WTC11 (cell line): ENCODE measurements around the gene TMF1. TPM values are rescaled to one million over a fixed set of nuclear protein-coding genes. Genes with fewer than 3 reads are reported as not detected.

Source experiments
- ATAC-seq: fragments of 200-7000 bp; cut with Tn5 transposase; 2 replicates; pipeline ENCODE4 v1.10.0; 2021; ENCODE audit warnings: mild to moderate bottlenecking, moderate library complexity
- CTCF ChIA-PET: fragments of 300-600 bp; sonication (Branson Sonifier 250); formaldehyde crosslinking; loops from one replicate; lab custom pipeline; 2021; ENCODE audit warnings: antibody characterized with exemption; lab: Charles Lee
- POLR2A ChIA-PET: fragments of 350-600 bp; sonication (Branson Sonifier 250); formaldehyde crosslinking; loops from one replicate; lab custom pipeline; 2021; ENCODE audit warnings: antibody characterized with exemption; lab: Charles Lee
- DNase-seq: peaks from one replicate; pipeline ENCODE4 v3.0.0; 2021; ENCODE audit warnings: low spot score
- H3K27ac Mint-ChIP-seq: 2 replicates; pipeline ENCODE4 v1.8.0; 2021; ENCODE audit warnings: mixed read lengths
- H3K27me3 Mint-ChIP-seq: 2 replicates; pipeline ENCODE4 v1.8.0; 2021; ENCODE audit warnings: low read depth, mild to moderate bottlenecking, moderate library complexity, mixed read lengths
- H3K36me3 Mint-ChIP-seq: 2 replicates; pipeline ENCODE4 v1.8.0; 2021; ENCODE audit warnings: mixed read lengths
- H3K4me1 Mint-ChIP-seq: 2 replicates; pipeline ENCODE4 v1.8.0; 2022; ENCODE audit warnings: mixed read lengths
- H3K4me3 Mint-ChIP-seq: 2 replicates; pipeline ENCODE4 v1.8.0; 2021; ENCODE audit warnings: mild to moderate bottlenecking, moderate library complexity, mixed read lengths
- H3K9me3 Mint-ChIP-seq: 2 replicates; pipeline ENCODE4 v1.8.0; 2021; ENCODE audit warnings: mixed read lengths
- ATF1 ChIP-seq: sonication (generic); formaldehyde crosslinking; IDR thresholded peaks from 2 replicates; pipeline ENCODE4 v1.8.1; 2023; ENCODE audit warnings: mild to moderate bottlenecking, moderate library complexity, missing genetic modification reagents
- CBFB ChIP-seq: sonication (generic); formaldehyde crosslinking; IDR thresholded peaks from 2 replicates; pipeline ENCODE4 v1.8.1; 2022; ENCODE audit warnings: mild to moderate bottlenecking, low read depth, missing genetic modification reagents
- EMX1 ChIP-seq: fragments of 250-450 bp; sonication (Bioruptor Pico); IDR thresholded peaks from 2 replicates; pipeline ENCODE4 v1.8.0; 2021; ENCODE audit warnings: mild to moderate bottlenecking
- ETV6 ChIP-seq: sonication (generic); formaldehyde crosslinking; IDR thresholded peaks from 2 replicates; pipeline ENCODE4 v1.8.1; 2022; ENCODE audit warnings: mild to moderate bottlenecking, missing genetic modification reagents
- FOXP1 ChIP-seq: sonication (generic); formaldehyde crosslinking; IDR thresholded peaks from 2 replicates; pipeline ENCODE4 v1.8.0; 2022; ENCODE audit warnings: missing genetic modification reagents, mild to moderate bottlenecking, moderate library complexity, borderline replicate concordance
- MXD4 ChIP-seq: fragments of 250-450 bp; sonication (Bioruptor Pico); IDR thresholded peaks from 2 replicates; pipeline ENCODE4 v1.8.0; 2021; ENCODE audit warnings: mild to moderate bottlenecking, moderate library complexity, borderline replicate concordance
- NFYB ChIP-seq: sonication (generic); formaldehyde crosslinking; conservative IDR thresholded peaks from 2 replicates; pipeline ENCODE4 v1.8.0; 2022; ENCODE audit warnings: low read depth, missing genetic modification reagents
- NR3C1 ChIP-seq: sonication (generic); formaldehyde crosslinking; conservative IDR thresholded peaks from 2 replicates; pipeline ENCODE4 v1.8.1; 2023; ENCODE audit warnings: low read depth, mild to moderate bottlenecking, missing genetic modification reagents
- SMAD3 ChIP-seq: sonication (generic); formaldehyde crosslinking; IDR thresholded peaks from 2 replicates; pipeline ENCODE4 v1.8.0; 2022; ENCODE audit warnings: missing genetic modification reagents, mild to moderate bottlenecking, borderline replicate concordance
- TCF7 ChIP-seq: sonication (generic); formaldehyde crosslinking; IDR thresholded peaks from 2 replicates; pipeline ENCODE4 v1.8.0; 2022; ENCODE audit warnings: mild to moderate bottlenecking, low read depth, missing genetic modification reagents, moderate library complexity
- TEAD4 ChIP-seq: sonication (generic); formaldehyde crosslinking; IDR thresholded peaks from 2 replicates; pipeline ENCODE4 v1.8.0; 2022; ENCODE audit warnings: mild to moderate bottlenecking, missing genetic modification reagents
- ZNF232 ChIP-seq: sonication (generic); formaldehyde crosslinking; IDR thresholded peaks from 2 replicates; pipeline ENCODE4 v1.8.0; 2022; ENCODE audit warnings: mild to moderate bottlenecking, missing genetic modification reagents
- ZNF396 ChIP-seq: fragments of 250-450 bp; sonication (Bioruptor Pico); IDR thresholded peaks from 2 replicates; pipeline ENCODE4 v1.8.0; 2021; ENCODE audit warnings: mild to moderate bottlenecking, moderate library complexity, borderline replicate concordance
- ZNF416 ChIP-seq: fragments of 250-450 bp; sonication (Bioruptor Pico); IDR thresholded peaks from 2 replicates; pipeline ENCODE4 v1.9.0; 2021; ENCODE audit warnings: mild to moderate bottlenecking, inconsistent platforms
- total RNA-seq: library from RNA; stranded (reverse); gene quantifications from 3 replicates; pipeline ENCODE4 v1.2.3, GENCODE V29; 2021
- TF ChIP-seq, protein P1 (sequence below): sonication (generic); formaldehyde crosslinking; IDR thresholded peaks from 2 replicates; pipeline ENCODE4 v1.8.1; 2022; ENCODE audit warnings: mild to moderate bottlenecking, missing genetic modification reagents, moderate library complexity, borderline replicate concordance
- TF ChIP-seq, protein P2 (sequence below): sonication (generic); formaldehyde crosslinking; IDR thresholded peaks from 2 replicates; pipeline ENCODE4 v1.8.0; 2023; ENCODE audit warnings: missing genetic modification reagents, mild to moderate bottlenecking, borderline replicate concordance
- TF ChIP-seq, protein P3 (sequence below): sonication (generic); formaldehyde crosslinking; IDR thresholded peaks from 2 replicates; pipeline ENCODE4 v1.8.1; 2023; ENCODE audit warnings: mild to moderate bottlenecking, missing genetic modification reagents
- TF ChIP-seq, protein P4 (sequence below): sonication (generic); formaldehyde crosslinking; IDR thresholded peaks from 2 replicates; pipeline ENCODE4 v1.8.1; 2023; ENCODE audit warnings: mild to moderate bottlenecking, moderate library complexity, missing genetic modification reagents
- TF ChIP-seq, protein P5 (sequence below): fragments of 250-450 bp; sonication (Bioruptor Pico); conservative IDR thresholded peaks from 2 replicates; pipeline ENCODE4 v1.9.0; 2021; ENCODE audit warnings: mild to moderate bottlenecking
- TF ChIP-seq, protein P6 (sequence below): sonication (generic); formaldehyde crosslinking; IDR thresholded peaks from 2 replicates; pipeline ENCODE4 v1.8.0; 2022; ENCODE audit warnings: missing genetic modification reagents

TMF1 gene
- total RNA-seq, 1 experiment from 2014 or later = 23.9 TPM

DNA sequence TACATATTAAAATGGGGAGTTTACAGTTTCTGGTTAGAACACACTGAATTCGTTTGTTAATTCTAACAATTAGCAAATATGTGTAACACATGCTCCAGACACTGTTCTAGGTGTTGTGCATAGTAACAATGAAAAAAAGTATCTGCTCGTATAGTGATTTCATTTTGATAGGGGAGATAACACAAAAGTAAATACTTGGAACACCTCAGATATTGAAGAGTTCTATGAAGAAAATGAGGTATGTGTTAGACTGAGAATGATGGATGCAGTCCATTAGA lies 6.8 kb upstream of the TMF1 start:
- H3K27me3 Mint-ChIP-seq = no peaks in the 10 kb centered on the region
- ChIA-PET POLR2A (no interaction called here), CTCF (interaction anchor here (0.5 kb wide), 1 partner anchor 35 kb away, joined by 3 read pairs; no protein-coding TSS in a partner anchor)
- TF ChIP-seq, protein P1, sequence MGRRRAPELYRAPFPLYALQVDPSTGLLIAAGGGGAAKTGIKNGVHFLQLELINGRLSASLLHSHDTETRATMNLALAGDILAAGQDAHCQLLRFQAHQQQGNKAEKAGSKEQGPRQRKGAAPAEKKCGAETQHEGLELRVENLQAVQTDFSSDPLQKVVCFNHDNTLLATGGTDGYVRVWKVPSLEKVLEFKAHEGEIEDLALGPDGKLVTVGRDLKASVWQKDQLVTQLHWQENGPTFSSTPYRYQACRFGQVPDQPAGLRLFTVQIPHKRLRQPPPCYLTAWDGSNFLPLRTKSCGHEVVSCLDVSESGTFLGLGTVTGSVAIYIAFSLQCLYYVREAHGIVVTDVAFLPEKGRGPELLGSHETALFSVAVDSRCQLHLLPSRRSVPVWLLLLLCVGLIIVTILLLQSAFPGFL = no peak
- TF ChIP-seq ETV6 (CRISPR knock-in tag) (no peak), ATF1 (no peak), SMAD3 (CRISPR knock-in tag) (no peak), NR3C1 (CRISPR knock-in tag) (no peak), ZNF416 (CRISPR knock-in tag) (no peak), ZNF232 (CRISPR knock-in tag) (no peak), NFYB (CRISPR knock-in tag) (no peak)
- TF ChIP-seq, protein P2, sequence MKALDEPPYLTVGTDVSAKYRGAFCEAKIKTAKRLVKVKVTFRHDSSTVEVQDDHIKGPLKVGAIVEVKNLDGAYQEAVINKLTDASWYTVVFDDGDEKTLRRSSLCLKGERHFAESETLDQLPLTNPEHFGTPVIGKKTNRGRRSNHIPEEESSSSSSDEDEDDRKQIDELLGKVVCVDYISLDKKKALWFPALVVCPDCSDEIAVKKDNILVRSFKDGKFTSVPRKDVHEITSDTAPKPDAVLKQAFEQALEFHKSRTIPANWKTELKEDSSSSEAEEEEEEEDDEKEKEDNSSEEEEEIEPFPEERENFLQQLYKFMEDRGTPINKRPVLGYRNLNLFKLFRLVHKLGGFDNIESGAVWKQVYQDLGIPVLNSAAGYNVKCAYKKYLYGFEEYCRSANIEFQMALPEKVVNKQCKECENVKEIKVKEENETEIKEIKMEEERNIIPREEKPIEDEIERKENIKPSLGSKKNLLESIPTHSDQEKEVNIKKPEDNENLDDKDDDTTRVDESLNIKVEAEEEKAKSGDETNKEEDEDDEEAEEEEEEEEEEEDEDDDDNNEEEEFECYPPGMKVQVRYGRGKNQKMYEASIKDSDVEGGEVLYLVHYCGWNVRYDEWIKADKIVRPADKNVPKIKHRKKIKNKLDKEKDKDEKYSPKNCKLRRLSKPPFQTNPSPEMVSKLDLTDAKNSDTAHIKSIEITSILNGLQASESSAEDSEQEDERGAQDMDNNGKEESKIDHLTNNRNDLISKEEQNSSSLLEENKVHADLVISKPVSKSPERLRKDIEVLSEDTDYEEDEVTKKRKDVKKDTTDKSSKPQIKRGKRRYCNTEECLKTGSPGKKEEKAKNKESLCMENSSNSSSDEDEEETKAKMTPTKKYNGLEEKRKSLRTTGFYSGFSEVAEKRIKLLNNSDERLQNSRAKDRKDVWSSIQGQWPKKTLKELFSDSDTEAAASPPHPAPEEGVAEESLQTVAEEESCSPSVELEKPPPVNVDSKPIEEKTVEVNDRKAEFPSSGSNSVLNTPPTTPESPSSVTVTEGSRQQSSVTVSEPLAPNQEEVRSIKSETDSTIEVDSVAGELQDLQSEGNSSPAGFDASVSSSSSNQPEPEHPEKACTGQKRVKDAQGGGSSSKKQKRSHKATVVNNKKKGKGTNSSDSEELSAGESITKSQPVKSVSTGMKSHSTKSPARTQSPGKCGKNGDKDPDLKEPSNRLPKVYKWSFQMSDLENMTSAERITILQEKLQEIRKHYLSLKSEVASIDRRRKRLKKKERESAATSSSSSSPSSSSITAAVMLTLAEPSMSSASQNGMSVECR (CRISPR knock-in tag) = no peak
- TF ChIP-seq, protein P3, sequence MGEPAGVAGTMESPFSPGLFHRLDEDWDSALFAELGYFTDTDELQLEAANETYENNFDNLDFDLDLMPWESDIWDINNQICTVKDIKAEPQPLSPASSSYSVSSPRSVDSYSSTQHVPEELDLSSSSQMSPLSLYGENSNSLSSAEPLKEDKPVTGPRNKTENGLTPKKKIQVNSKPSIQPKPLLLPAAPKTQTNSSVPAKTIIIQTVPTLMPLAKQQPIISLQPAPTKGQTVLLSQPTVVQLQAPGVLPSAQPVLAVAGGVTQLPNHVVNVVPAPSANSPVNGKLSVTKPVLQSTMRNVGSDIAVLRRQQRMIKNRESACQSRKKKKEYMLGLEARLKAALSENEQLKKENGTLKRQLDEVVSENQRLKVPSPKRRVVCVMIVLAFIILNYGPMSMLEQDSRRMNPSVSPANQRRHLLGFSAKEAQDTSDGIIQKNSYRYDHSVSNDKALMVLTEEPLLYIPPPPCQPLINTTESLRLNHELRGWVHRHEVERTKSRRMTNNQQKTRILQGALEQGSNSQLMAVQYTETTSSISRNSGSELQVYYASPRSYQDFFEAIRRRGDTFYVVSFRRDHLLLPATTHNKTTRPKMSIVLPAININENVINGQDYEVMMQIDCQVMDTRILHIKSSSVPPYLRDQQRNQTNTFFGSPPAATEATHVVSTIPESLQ (CRISPR knock-in tag) = no peak
- DNase-seq (no peak), ATAC-seq (no peak)
- H3K4me3 Mint-ChIP-seq = no peak overlapping the region
- no peaks in the 10 kb centered on the region for H3K9me3 Mint-ChIP-seq
- no peaks in the 10 kb centered on the region for H3K4me1 Mint-ChIP-seq
- H3K36me3 Mint-ChIP-seq = peaks cover 69% of the 10 kb centered on the region
- no peak overlapping the region for H3K27ac Mint-ChIP-seq

DNA sequence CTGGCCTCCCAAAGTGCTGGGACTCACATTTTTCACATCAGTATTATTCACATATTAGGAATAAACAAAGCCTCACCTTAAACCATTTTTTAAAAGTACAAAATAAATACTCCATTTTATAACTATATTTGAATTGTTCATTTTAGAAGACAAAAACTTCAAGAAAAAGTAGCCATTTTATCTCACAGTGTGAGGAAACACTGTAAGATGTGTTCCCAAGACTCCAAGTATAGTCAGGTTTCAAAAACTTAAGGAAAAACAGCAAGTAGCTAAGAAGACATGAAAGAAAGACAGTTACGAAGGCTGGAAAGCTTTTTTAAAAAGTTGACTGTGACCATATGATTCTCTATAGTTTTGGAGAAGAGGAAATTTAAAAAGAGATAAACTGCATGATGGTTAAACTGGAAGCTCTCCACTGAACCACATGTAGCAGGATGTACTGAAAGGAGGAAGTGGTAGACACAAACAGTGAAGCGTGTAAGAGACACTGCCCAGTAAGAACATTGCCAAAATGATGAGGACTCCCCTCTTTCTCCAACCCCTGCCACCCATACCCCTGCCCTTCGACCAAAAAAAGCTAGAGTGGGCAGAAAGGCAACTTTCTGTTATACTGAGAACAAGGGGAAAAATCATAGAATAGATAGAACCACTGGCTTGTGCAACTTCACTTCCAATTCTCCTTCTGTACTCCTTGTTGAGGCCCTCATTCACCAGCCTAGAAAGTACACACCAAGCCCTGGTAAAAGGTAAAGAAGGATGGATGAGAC lies 6.2 kb upstream of the TMF1 start:
- H3K27me3 Mint-ChIP-seq = no peaks in the 10 kb centered on the region
- H3K27ac Mint-ChIP-seq = no peak overlapping the region
- no peak for DNase-seq
- POLR2A ChIA-PET = no interaction called here
- ATAC-seq = no peak
- peaks cover 68% of the 10 kb centered on the region for H3K36me3 Mint-ChIP-seq
- no peaks in the 10 kb centered on the region for H3K4me1 Mint-ChIP-seq
- CTCF ChIA-PET = interaction anchor here (0.5 to 0.7 kb wide), 2 partner anchors 35 to 43 kb away, joined by 3 to 5 read pairs; no protein-coding TSS in a partner anchor
- H3K9me3 Mint-ChIP-seq = no peaks in the 10 kb centered on the region
- H3K4me3 Mint-ChIP-seq = no peak overlapping the region
- TF ChIP-seq, protein P4, sequence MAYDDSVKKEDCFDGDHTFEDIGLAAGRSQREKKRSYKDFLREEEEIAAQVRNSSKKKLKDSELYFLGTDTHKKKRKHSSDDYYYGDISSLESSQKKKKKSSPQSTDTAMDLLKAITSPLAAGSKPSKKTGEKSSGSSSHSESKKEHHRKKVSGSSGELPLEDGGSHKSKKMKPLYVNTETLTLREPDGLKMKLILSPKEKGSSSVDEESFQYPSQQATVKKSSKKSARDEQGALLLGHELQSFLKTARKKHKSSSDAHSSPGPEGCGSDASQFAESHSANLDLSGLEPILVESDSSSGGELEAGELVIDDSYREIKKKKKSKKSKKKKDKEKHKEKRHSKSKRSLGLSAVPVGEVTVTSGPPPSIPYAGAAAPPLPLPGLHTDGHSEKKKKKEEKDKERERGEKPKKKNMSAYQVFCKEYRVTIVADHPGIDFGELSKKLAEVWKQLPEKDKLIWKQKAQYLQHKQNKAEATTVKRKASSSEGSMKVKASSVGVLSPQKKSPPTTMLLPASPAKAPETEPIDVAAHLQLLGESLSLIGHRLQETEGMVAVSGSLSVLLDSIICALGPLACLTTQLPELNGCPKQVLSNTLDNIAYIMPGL (CRISPR knock-in tag) = no peak
- TF ChIP-seq MXD4 (CRISPR knock-in tag) = no peak
- TF ChIP-seq TCF7 = no peak
- TF ChIP-seq FOXP1 (CRISPR knock-in tag) = no peak
- no peak for TF ChIP-seq ZNF396
- TF ChIP-seq, protein P5, sequence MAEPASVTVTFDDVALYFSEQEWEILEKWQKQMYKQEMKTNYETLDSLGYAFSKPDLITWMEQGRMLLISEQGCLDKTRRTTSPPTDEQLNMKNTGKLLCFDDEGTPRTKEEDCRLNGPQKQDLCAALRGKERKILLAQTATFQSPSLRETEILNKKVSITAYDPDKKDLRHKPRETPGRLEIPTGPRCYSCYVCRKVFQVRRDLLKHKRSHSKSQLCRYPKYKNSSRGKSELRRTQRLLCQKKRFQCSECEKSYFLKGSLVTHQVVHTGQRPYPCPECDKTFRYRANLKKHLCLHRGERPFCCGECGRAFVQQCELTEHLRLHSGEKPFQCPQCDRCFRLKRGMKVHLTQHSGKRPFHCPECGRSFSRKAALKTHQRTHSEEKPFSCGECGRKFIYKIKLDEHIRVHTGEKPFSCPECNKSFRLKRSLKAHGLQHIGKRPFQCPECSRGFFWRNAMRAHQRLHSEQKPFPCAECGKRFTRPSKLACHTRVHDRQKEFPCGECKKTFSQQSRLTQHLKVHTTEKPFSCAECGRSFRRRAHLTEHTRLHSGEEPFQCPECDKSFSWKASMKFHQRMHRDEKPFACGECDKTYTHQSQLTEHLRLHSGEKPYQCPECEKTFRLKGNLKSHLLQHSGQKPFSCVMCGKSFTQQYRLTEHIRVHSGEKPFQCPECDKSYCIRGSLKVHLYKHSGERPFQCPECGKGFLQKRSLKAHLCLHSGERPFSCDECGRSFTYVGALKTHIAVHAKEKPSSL (CRISPR knock-in tag) = no peak
- no peak for TF ChIP-seq EMX1 (CRISPR knock-in tag)
- TF ChIP-seq, protein P6, sequence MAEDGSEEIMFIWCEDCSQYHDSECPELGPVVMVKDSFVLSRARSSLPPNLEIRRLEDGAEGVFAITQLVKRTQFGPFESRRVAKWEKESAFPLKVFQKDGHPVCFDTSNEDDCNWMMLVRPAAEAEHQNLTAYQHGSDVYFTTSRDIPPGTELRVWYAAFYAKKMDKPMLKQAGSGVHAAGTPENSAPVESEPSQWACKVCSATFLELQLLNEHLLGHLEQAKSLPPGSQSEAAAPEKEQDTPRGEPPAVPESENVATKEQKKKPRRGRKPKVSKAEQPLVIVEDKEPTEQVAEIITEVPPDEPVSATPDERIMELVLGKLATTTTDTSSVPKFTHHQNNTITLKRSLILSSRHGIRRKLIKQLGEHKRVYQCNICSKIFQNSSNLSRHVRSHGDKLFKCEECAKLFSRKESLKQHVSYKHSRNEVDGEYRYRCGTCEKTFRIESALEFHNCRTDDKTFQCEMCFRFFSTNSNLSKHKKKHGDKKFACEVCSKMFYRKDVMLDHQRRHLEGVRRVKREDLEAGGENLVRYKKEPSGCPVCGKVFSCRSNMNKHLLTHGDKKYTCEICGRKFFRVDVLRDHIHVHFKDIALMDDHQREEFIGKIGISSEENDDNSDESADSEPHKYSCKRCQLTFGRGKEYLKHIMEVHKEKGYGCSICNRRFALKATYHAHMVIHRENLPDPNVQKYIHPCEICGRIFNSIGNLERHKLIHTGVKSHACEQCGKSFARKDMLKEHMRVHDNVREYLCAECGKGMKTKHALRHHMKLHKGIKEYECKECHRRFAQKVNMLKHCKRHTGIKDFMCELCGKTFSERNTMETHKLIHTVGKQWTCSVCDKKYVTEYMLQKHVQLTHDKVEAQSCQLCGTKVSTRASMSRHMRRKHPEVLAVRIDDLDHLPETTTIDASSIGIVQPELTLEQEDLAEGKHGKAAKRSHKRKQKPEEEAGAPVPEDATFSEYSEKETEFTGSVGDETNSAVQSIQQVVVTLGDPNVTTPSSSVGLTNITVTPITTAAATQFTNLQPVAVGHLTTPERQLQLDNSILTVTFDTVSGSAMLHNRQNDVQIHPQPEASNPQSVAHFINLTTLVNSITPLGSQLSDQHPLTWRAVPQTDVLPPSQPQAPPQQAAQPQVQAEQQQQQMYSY (CRISPR knock-in tag) = no peak
- TF ChIP-seq TEAD4 (CRISPR knock-in tag) = no peak
- TF ChIP-seq CBFB (CRISPR knock-in tag) = no peak
